PFSK-1 (cell line): Measurements from ENCODE around the gene CFAP410.

Experiments
- FOXP2 ChIP-seq: optimal IDR thresholded peaks from 2 replicates; pipeline ENCODE3; 2011; ENCODE audit warnings: borderline replicate concordance, control low read depth, inconsistent platforms; ENCODE audit not compliant: insufficient read depth; ENCODE audit errors: extremely low read length, extremely low read depth
- POLR2AphosphoS5 ChIP-seq: IDR thresholded peaks from 2 replicates; pipeline ENCODE4 v1.6.1; 2012; ENCODE audit warnings: low read depth, mild to moderate bottlenecking, control low read depth, low read length, moderate library complexity
- REST ChIP-seq, 2 experiments: IDR thresholded peaks; 2 replicates each; pipeline versions ENCODE4 v1.6.1 to v1.8.0; 2011 to 2012; ENCODE audit warnings: low read depth in 2 of 2, low read length in 2 of 2, control low read depth in 1 of 2, inconsistent platforms in 1 of 2, mild to moderate bottlenecking in 1 of 2, moderate library complexity in 1 of 2; ENCODE audit not compliant: insufficient read depth in 1 of 2
- SIN3A ChIP-seq: IDR thresholded peaks from 2 replicates; pipeline ENCODE4 v1.6.1; 2012; ENCODE audit warnings: mild to moderate bottlenecking, low read length, moderate library complexity, borderline replicate concordance; ENCODE audit not compliant: insufficient read depth
- TAF1 ChIP-seq: IDR thresholded peaks from 2 replicates; pipeline ENCODE4 v1.6.1; 2012; ENCODE audit warnings: low read length, control low read depth, borderline replicate concordance; ENCODE audit not compliant: insufficient read depth

Gene CFAP410

GRCh38 chr21:44326272-44326647 is 12.9 kb downstream of the CFAP410 start:
- no peak for TF ChIP-seq FOXP2
- no peak for TF ChIP-seq SIN3A
- TF ChIP-seq TAF1 = no peak
- TF ChIP-seq POLR2AphosphoS5 = no peak
- no peak for TF ChIP-seq REST (IDR thresholded peaks at IDR 0.05; ENCODE audit: insufficient read depth in 1 of 2, low read depth in 2 of 2, low read length in 2 of 2)

- TF ChIP-seq POLR2AphosphoS5 (0 out of 2 replicates have a peak, but pooled peaks have one; percentile 11), FOXP2 (no peak)
These were observed 13.6 kb downstream of the CFAP410 start for GRCh38 chr21:44325386-44326271.

- no peak for TF ChIP-seq REST (IDR thresholded peaks at IDR 0.05; ENCODE audit: insufficient read depth in 1 of 2, low read depth in 2 of 2, low read length in 2 of 2)
- TF ChIP-seq TAF1 = no peak
- TF ChIP-seq FOXP2 = no peak
These were observed 14.4 kb downstream of the CFAP410 start for GRCh38 chr21:44324854-44325107.

- TF ChIP-seq FOXP2 (no peak), TAF1 (no peak), SIN3A (no peak), POLR2AphosphoS5 (no peak), REST (IDR thresholded peaks at IDR 0.05; ENCODE audit: insufficient read depth in 1 of 2, low read depth in 2 of 2, low read length in 2 of 2) (no peak)
These were observed 14.9 kb downstream of the CFAP410 start for GRCh38 chr21:44324106-44324853.

- no peak for TF ChIP-seq TAF1
- TF ChIP-seq FOXP2 = no peak
- TF ChIP-seq SIN3A = no peak
- TF ChIP-seq POLR2AphosphoS5 = no peak
- TF ChIP-seq REST (IDR thresholded peaks at IDR 0.05; ENCODE audit: insufficient read depth in 1 of 2, low read depth in 2 of 2, low read length in 2 of 2) = no peak
These were observed 15.6 kb downstream of the CFAP410 start for GRCh38 chr21:44323591-44323990.
